HCT116 (cell line): ENCODE results near the gene GAK. TPM values are rescaled to one million over a fixed set of nuclear protein-coding genes. Genes with fewer than 3 reads are reported as not detected.
"Not testable (repeated sequence)": the region's sequence is repeated elsewhere in the genome, so short reads cannot be mapped to it uniquely, and the experiment has no call there.

Experiments used
- ATAC-seq: fragments of 200-7000 bp; cut with Tn5 transposase; 2 replicates; pipeline ENCODE4 v1.9.1; 2020; ENCODE audit warnings: mild to moderate bottlenecking, moderate library complexity
- BruUV-seq: library from RNA; stranded (reverse); fragments of 400-500 nt; replicated peaks from 2 replicates; lab custom pipeline; 2021; lab: Mats Ljungman, UMichigan
- CTCF ChIA-PET: fragments of 300-600 bp; sonication (Branson Sonifier 250); formaldehyde crosslinking; loops from one replicate; lab custom pipeline; 2021; ENCODE audit warnings: antibody characterized with exemption; lab: Charles Lee
- POLR2A ChIA-PET: fragments of 300-600, 350-600 bp; sonication (Branson Sonifier 250); formaldehyde crosslinking; loops from one replicate; lab custom pipeline; 2021; ENCODE audit warnings: antibody characterized with exemption; lab: Charles Lee
- RAD21 ChIA-PET, 2 experiments: fragments of 300-600 bp; sonication (Branson Sonifier 250); formaldehyde crosslinking; loops; one replicate each; lab custom pipeline; 2023; ENCODE audit warnings: low total read pairs in 2 of 2; ENCODE audit not compliant: uncharacterized antibody in 2 of 2, unreplicated experiment in 2 of 2, low non-redundant PET in 1 of 2; lab: Charles Lee
- DNase-seq: peaks from one replicate; pipeline ENCODE4 v3.0.0-alpha.2; 2010; ENCODE audit warnings: low read depth, low spot score
- H2AFZ ChIP-seq: fragments of 200-600 bp; shearing (Covaris generic), sonication (generic); 2 replicates; pipeline ENCODE4 v1.6.1; 2017; ENCODE audit warnings: low read depth, mixed run types, mixed read lengths, antibody characterized with exemption, low read length; ENCODE audit not compliant: poor library complexity, severe bottlenecking
- H3K27ac ChIP-seq: 2 replicates; pipeline ENCODE4 v1.5.1; 2012; ENCODE audit warnings: low read depth, low read length
- H3K27me3 ChIP-seq: fragments of 200-600 bp; sonication (generic); 2 replicates; pipeline ENCODE4 v1.6.1; 2016; ENCODE audit warnings: mixed run types, low read length, mixed read lengths; ENCODE audit not compliant: insufficient read depth
- H3K36me3 ChIP-seq, 2 experiments: fragments of 200-500 bp in 1 of 2; fragments of 200-600 bp in 1 of 2; sonication (Bioruptor generic) in 1 of 2; sonication (generic) in 1 of 2; 2 replicates each; pipeline versions ENCODE4 v1.5.1 to v1.6.1; 2014 to 2016; ENCODE audit warnings: low read length in 2 of 2, inconsistent platforms in 1 of 2, mixed read lengths in 1 of 2, mixed run types in 1 of 2; ENCODE audit not compliant: insufficient read depth in 2 of 2, control insufficient read depth in 1 of 2
- H3K4me1 ChIP-seq, 2 experiments: fragments of 200-600 bp in 1 of 2; sonication (generic) in 1 of 2; 2 replicates each; pipeline versions ENCODE4 v1.5.1 to v1.6.1; 2012 to 2017; ENCODE audit warnings: low read length in 2 of 2, inconsistent platforms in 1 of 2, mild to moderate bottlenecking in 1 of 2, mixed read lengths in 1 of 2, mixed run types in 1 of 2, moderate library complexity in 1 of 2; ENCODE audit not compliant: insufficient read depth in 2 of 2, control insufficient read depth in 1 of 2
- H3K4me2 ChIP-seq: fragments of 200-600 bp; sonication (generic); 2 replicates; pipeline ENCODE4 v1.6.1; 2017; ENCODE audit warnings: mixed run types, low read length, mixed read lengths
- H3K4me3 ChIP-seq, 2 experiments: fragments of 200-600 bp in 1 of 2; sonication (generic) in 1 of 2; replicated peaks in 1 of 2; 2 replicates each; pipeline ENCODE4 v1.5.1; 2011 to 2016; ENCODE audit warnings: low read length in 2 of 2, control low read depth in 1 of 2, low read depth in 1 of 2, mild to moderate bottlenecking in 1 of 2, mixed read lengths in 1 of 2, mixed run types in 1 of 2
- H3K79me2 ChIP-seq: fragments of 200-600 bp; sonication (generic); 2 replicates; pipeline ENCODE4 v1.6.1; 2017; ENCODE audit warnings: mild to moderate bottlenecking, mixed run types, low read length, moderate library complexity, mixed read lengths; ENCODE audit not compliant: insufficient read depth
- H3K9ac ChIP-seq: fragments of 200-600 bp; sonication (generic); 2 replicates; pipeline ENCODE4 v1.6.1; 2016; ENCODE audit warnings: low read length, mixed read lengths
- H3K9me2 ChIP-seq: fragments of 200-600 bp; sonication (generic), shearing (Covaris generic); 2 replicates; pipeline ENCODE4 v1.6.1; 2017; ENCODE audit warnings: mixed run types, mild to moderate bottlenecking, moderate library complexity; ENCODE audit not compliant: insufficient read depth
- H3K9me3 ChIP-seq, 2 experiments: fragments of 200-500 bp in 1 of 2; fragments of 200-600 bp in 1 of 2; sonication (Bioruptor generic) in 1 of 2; sonication (generic) in 1 of 2; 2 replicates each; pipeline ENCODE4 v1.6.1; 2014 to 2017; ENCODE audit warnings: low read length in 2 of 2, mixed read lengths in 2 of 2, inconsistent platforms in 1 of 2, low read depth in 1 of 2, mild to moderate bottlenecking in 1 of 2, mixed run types in 1 of 2, moderate library complexity in 1 of 2; ENCODE audit not compliant: control insufficient read depth in 1 of 2, insufficient read depth in 1 of 2
- H4K20me1 ChIP-seq: fragments of 200-600 bp; sonication (generic), shearing (Covaris generic); 2 replicates; pipeline ENCODE4 v1.6.1; 2017; ENCODE audit warnings: mixed run types, mild to moderate bottlenecking, moderate library complexity; ENCODE audit not compliant: insufficient read depth
- CBX3 ChIP-seq: IDR thresholded peaks from 2 replicates; pipeline ENCODE4 v1.6.1; 2012; ENCODE audit warnings: low read depth
- CEBPB ChIP-seq: IDR thresholded peaks from 2 replicates; pipeline ENCODE4 v1.6.1; 2012; ENCODE audit warnings: low read depth
- CTCF ChIP-seq, 3 experiments: fragments of 200-600 bp in 1 of 3; sonication (generic) in 1 of 3; IDR thresholded peaks in 2 of 3; conservative IDR thresholded peaks in 1 of 3; 2 replicates each; pipeline ENCODE4 v1.5.1; 2012 to 2017; ENCODE audit warnings: low read depth in 2 of 3, low read length in 2 of 3, antibody characterized with exemption in 1 of 3, borderline replicate concordance in 1 of 3, control low read depth in 1 of 3, mild to moderate bottlenecking in 1 of 3, mixed read lengths in 1 of 3, mixed run types in 1 of 3, moderate library complexity in 1 of 3; ENCODE audit not compliant: insufficient read depth in 1 of 3
- ELF1 ChIP-seq: IDR thresholded peaks from 2 replicates; pipeline ENCODE4 v1.6.1; 2012; ENCODE audit warnings: low read depth, borderline replicate concordance
- FOSL1 ChIP-seq: IDR thresholded peaks from 2 replicates; pipeline ENCODE4 v1.6.1; 2012; ENCODE audit warnings: low read depth
- POLR2AphosphoS5 ChIP-seq: IDR thresholded peaks from 2 replicates; pipeline ENCODE4 v1.6.1; 2011; ENCODE audit warnings: mild to moderate bottlenecking, low read depth, low read length, moderate library complexity
- SP1 ChIP-seq: IDR thresholded peaks from 2 replicates; pipeline ENCODE4 v1.6.1; 2012; ENCODE audit warnings: low read depth
- SRF ChIP-seq: IDR thresholded peaks from 2 replicates; pipeline ENCODE4 v1.6.1; 2012; ENCODE audit warnings: low read depth
- YY1 ChIP-seq: IDR thresholded peaks from 2 replicates; pipeline ENCODE4 v1.6.1; 2011; ENCODE audit warnings: low read length, low read depth, moderate library complexity, mild to moderate bottlenecking; ENCODE audit not compliant: insufficient replicate concordance; ENCODE audit errors: extremely low read depth
- ZBTB33 ChIP-seq: IDR thresholded peaks from 2 replicates; pipeline ENCODE4 v1.6.1; 2011; ENCODE audit warnings: mild to moderate bottlenecking, low read length, moderate library complexity; ENCODE audit not compliant: insufficient replicate concordance; ENCODE audit errors: extremely low read depth
- intact Hi-C: fragments of 100-400 bp; cut with micrococcal nuclease; formaldehyde crosslinking; loops from 2 replicates; pipeline ENCODE4 v1.10.0; 2022
- total RNA-seq: library from RNA; stranded (reverse); gene quantifications from one replicate; pipeline ENCODE4 v1.2.1, GENCODE V29; 2021; ENCODE audit not compliant: unreplicated experiment

The GAK gene
- total RNA-seq, 1 experiment from 2014 or later: 123 TPM

- TF ChIP-seq ELF1 (no peak), ZBTB33 (no peak), CEBPB (no peak)
- TF ChIP-seq, all 23 proteins: peak for 0
Observed at GRCh38 chr4:978957-979701, 47.0 kb upstream of the GAK start (continued).

- not testable (repeated sequence) for BruUV-seq
Observed at GRCh38 chr4:976016-976415, 43.9 kb upstream of the GAK start.

GRCh38 chr4:974668-975067 lies 42.6 kb upstream of the GAK start:
- POLR2A ChIA-PET: no interaction called here
- intact Hi-C loops: no loop called here
- H3K9ac ChIP-seq: no peak overlapping the region
- no TSS peak for BruUV-seq
- DNase-seq: no peak
- TF ChIP-seq CBX3 (no peak), CTCF (IDR thresholded peaks at IDR 0.05 in 2 of 3, conservative IDR thresholded peaks at IDR 0.05 in 1 of 3; ENCODE audit: borderline replicate concordance in 1 of 3, insufficient read depth in 1 of 3, low read depth in 2 of 3, low read length in 2 of 3) (no peak), SP1 (no peak), SRF (no peak), YY1 (no peak), FOSL1 (no peak), POLR2AphosphoS5 (no peak)
- no peak overlapping the region for H3K4me2 ChIP-seq
- no peak overlapping the region for H3K4me3 ChIP-seq
- H2AFZ ChIP-seq: no peak overlapping the region
- H3K4me1 ChIP-seq: peaks cover 9 to 24% of the 10 kb centered on the region in 2 experiments; a peak in 3 of 4 replicates
- no peak overlapping the region for H3K27ac ChIP-seq
- H3K36me3 ChIP-seq: no peaks in the 10 kb centered on the region
- ATAC-seq: no peak
- no peaks in the 10 kb centered on the region for H3K79me2 ChIP-seq
- no peaks in the 10 kb centered on the region for H3K9me2 ChIP-seq
- CTCF ChIA-PET: no interaction called here
- no peaks in the 10 kb centered on the region for H3K27me3 ChIP-seq
- RAD21 ChIA-PET: no interaction called here
- no peaks in the 10 kb centered on the region for H3K9me3 ChIP-seq
- H4K20me1 ChIP-seq: no peaks in the 10 kb centered on the region

More at GRCh38 chr4:976016-976415, 43.9 kb upstream of the GAK start:
- intact Hi-C loops, H3K79me2 ChIP-seq, H3K36me3 ChIP-seq, DNase-seq, H3K9me2 ChIP-seq, H3K4me2 ChIP-seq, ATAC-seq, RAD21 ChIA-PET, H3K27ac ChIP-seq, POLR2A ChIA-PET, H3K4me3 ChIP-seq, H3K27me3 ChIP-seq, H4K20me1 ChIP-seq, H3K9me3 ChIP-seq, CTCF ChIA-PET, H2AFZ ChIP-seq, H3K9ac ChIP-seq: not testable (repeated sequence)
- peaks cover 9 to 24% of the 10 kb centered on the region in 2 experiments; a peak in 3 of 4 replicates for H3K4me1 ChIP-seq
